ENCODE measurements around the gene S100A16.

S100A16 gene

DNA sequence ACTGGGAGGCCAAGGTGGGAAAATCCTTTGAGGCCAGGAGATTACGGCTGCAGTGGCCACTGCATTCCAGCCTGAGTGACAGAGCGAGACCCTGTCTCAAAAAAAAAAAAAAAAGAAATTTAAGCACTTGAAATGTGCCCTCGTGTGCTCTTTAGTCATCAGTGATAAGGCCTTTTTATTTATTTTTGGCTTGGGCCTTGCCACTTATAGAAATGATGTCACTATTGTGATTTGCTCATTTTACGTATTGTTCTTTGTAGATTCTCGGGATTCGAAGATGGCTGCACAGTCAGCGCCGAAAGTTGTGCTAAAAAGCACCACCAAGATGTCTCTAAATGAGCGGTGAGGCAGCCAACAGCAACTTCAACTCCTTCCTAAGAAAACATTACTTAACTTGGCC, 23.4 kb upstream of the S100A16 start:
- no peaks in the 10 kb centered on the region for H3K27me3 ChIP-seq (ENCODE audit: low read depth, low read length)
- H3K27ac ChIP-seq (ENCODE audit: low read length), result no peak overlapping the region
- peaks cover 0 to 37% of the 10 kb centered on the region in 2 donors for H3K4me1 ChIP-seq (ENCODE audit: control insufficient read depth in 1 of 2, insufficient read depth in 2 of 2, low read length in 2 of 2)
- peaks cover 39 to 53% of the 10 kb centered on the region in 2 donors for H3K36me3 ChIP-seq (ENCODE audit: control insufficient read depth in 1 of 2, insufficient read depth in 2 of 2, low read length in 2 of 2)
- no peak overlapping the region for H3K4me3 ChIP-seq (ENCODE audit: low read depth in 1 of 2, low read length in 2 of 2)
- no peaks in the 10 kb centered on the region for H3K9me3 ChIP-seq (ENCODE audit: control insufficient read depth in 1 of 2, low read length in 2 of 2)

DNA sequence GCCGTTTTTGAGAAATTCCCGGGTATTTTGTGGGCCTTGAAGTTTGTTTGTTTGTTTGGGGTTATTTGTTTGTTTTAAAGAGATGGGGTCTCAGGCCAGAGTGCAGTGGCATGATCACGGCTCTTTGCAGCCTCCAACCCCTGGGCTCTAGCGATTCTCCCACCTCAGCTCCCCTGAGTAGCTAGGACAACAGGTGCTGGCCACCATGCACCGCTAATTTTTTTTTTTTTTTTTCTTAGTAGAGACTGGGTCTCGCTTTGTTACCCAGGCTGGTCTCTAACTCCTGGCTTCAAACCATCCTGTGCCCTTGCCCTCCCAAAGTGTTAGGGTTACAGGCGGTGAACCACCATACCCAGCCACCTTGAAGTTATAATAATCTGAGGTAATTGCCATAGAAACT, 22.9 kb upstream of the S100A16 start:
- H3K27ac ChIP-seq (ENCODE audit: low read length), result no peak overlapping the region
- H3K27me3 ChIP-seq (ENCODE audit: low read depth, low read length), result no peaks in the 10 kb centered on the region
- H3K4me1 ChIP-seq (ENCODE audit: control insufficient read depth in 1 of 2, insufficient read depth in 2 of 2, low read length in 2 of 2), result peaks cover 3 to 37% of the 10 kb centered on the region in 2 donors
- H3K4me3 ChIP-seq (ENCODE audit: low read depth in 1 of 2, low read length in 2 of 2), result peak overlapping the region in 1 of 2 donors; percentile 82
- no peaks in the 10 kb centered on the region for H3K9me3 ChIP-seq (ENCODE audit: control insufficient read depth in 1 of 2, low read length in 2 of 2)
- H3K36me3 ChIP-seq (ENCODE audit: control insufficient read depth in 1 of 2, insufficient read depth in 2 of 2, low read length in 2 of 2), result peaks cover 36 to 49% of the 10 kb centered on the region in 2 donors

DNA sequence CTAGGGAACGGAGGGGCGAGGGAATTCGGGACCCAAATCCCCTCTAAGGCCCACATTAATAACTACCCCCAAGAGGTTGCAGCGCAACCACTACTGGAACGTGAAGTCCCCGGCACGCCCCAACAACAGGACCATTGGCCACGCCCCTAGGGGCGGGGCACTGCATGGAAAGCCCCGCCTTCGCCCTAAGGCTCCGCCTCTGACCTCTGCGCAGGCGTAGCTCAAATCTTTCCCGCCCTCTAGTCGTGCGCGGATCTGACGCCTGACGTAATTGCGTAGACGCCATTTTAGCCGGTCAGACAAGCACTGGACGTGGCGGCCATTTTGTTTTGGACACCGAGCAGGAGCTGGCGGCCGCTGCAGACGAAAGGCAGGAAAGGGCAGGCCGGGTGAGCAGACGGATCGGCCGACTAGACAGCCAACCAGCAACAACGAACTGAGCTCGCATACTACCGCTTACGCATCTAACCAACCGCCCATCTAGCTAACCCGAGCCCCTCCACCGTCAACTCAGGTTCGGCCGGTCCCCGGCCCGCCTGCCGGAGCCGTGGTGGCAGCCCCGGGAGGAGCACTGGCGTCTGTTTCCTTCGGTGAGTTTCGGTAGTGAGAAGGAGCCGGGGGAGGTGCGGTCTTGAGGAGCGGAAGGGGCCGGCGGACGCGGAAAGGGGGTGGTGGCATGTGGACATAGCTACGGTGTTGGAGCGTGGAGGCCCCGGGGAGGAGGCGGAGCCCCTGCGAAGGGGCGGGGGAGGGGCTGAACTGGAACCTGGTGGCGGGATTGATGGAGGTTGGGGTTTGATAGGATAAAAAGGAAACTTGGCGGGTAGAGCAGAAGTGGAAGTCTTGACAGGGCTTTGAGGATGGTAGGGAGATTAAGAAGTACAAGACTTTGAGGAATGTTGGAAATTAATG, 21.1 kb upstream of the S100A16 start, which contains the start of gene CHTOP:
CHTOP (plus strand) TSS at position 313 of the 912 bp plus-strand sequence. CDS start 2,523 bp downstream, outside the sequence.
- Histone ChIP-seq H3K27me3 (ENCODE audit: low read depth, low read length) (no peaks in the 10 kb centered on the region), H3K4me3 (ENCODE audit: low read depth in 1 of 2, low read length in 2 of 2) (peak within 1 kb of the TSS; percentile 82 to 89), H3K9me3 (ENCODE audit: control insufficient read depth in 1 of 2, low read length in 2 of 2) (no peaks in the 10 kb centered on the region), H3K4me1 (ENCODE audit: control insufficient read depth in 1 of 2, insufficient read depth in 2 of 2, low read length in 2 of 2) (peaks cover 10 to 33% of the 10 kb centered on the region in 2 donors), H3K36me3 (ENCODE audit: control insufficient read depth in 1 of 2, insufficient read depth in 2 of 2, low read length in 2 of 2) (peaks cover 24 to 30% of the 10 kb centered on the region in 2 donors), H3K27ac (ENCODE audit: low read length) (peak within 1 kb of the TSS; percentile 98)

DNA sequence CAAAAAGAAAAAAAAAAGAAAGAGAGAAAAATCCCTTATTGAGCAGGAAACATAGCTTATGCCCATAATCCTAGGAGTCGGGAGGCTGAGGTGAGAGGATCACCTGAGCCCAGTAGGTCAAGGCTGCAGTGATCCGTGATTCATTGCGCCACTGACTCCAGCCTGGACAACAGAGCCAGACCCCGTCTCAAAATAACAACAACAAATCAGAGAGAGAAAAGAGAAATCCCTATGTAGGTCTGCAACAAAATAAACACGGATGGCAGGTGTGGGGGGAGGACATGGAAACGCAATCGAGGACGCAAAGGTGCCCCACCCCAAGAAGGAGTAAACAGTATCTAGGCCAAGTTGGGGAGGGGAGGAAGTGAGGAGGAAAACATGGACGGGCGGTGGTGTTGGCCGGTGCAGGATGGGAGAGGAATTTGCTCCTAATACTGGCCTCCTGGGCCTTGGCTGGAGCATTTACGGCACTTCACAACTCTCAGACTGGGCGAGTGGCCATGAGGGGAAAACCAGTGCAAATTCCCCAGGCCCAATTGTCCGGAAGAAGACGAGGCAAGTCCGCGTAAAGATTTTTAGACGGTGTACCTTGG, 20.3 kb upstream of the S100A16 start:
- Histone ChIP-seq H3K4me3 (ENCODE audit: low read depth in 1 of 2, low read length in 2 of 2) (peak overlapping the region; percentile 82 to 89), H3K4me1 (ENCODE audit: control insufficient read depth in 1 of 2, insufficient read depth in 2 of 2, low read length in 2 of 2) (peaks cover 10 to 33% of the 10 kb centered on the region in 2 donors)

DNA sequence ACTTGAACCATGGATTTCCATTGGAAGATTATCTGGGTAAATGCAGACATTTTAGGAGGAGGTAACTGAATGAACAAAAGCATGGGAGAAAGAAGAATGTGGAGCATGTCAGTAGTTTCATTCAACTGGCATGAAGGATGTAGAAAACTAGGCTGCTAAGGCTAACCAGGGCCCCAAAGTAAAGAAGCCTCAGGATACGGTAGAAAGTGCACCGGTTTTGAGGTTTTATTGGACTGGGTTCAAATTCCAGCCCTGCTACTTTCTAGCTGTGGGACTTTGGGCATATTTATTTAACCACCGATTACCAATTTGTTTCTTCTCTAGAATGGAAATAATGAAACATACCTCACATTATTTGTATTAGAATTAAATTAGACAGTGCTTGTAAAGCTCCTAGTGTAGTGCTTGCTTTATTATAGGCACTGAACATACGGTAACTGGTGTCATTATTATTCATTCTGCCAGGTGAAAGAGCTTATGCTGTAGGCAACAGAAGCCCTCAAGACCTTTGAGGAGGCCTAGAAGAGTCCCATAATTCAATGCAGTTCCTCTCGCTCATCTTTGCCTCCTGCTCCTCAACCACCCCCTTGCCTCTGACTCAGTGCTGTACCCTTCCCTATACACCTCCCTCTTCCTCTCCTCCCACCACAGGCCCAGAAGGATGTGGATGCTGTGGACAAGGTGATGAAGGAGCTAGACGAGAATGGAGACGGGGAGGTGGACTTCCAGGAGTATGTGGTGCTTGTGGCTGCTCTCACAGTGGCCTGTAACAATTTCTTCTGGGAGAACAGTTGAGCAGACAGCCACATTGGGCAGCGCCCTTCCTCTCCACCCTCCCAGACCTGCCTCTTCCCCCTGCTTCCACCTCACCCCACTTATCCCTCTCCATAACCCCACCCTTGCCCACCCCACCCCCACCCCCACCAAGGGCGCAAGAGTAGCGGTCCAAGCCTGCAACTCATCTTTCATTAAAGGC, 18.4 kb upstream of the S100A16 start:
- H3K9me3 ChIP-seq (ENCODE audit: control insufficient read depth in 1 of 2, low read length in 2 of 2), result no peaks in the 10 kb centered on the region

More for the DNA sequence above, 20.3 kb upstream of the S100A16 start:
- Histone ChIP-seq H3K27me3 (ENCODE audit: low read depth, low read length) (no peaks in the 10 kb centered on the region), H3K27ac (ENCODE audit: low read length) (peak overlapping the region; percentile 98), H3K9me3 (ENCODE audit: control insufficient read depth in 1 of 2, low read length in 2 of 2) (no peaks in the 10 kb centered on the region), H3K36me3 (ENCODE audit: control insufficient read depth in 1 of 2, insufficient read depth in 2 of 2, low read length in 2 of 2) (peaks cover 18 to 23% of the 10 kb centered on the region in 2 donors)

DNA sequence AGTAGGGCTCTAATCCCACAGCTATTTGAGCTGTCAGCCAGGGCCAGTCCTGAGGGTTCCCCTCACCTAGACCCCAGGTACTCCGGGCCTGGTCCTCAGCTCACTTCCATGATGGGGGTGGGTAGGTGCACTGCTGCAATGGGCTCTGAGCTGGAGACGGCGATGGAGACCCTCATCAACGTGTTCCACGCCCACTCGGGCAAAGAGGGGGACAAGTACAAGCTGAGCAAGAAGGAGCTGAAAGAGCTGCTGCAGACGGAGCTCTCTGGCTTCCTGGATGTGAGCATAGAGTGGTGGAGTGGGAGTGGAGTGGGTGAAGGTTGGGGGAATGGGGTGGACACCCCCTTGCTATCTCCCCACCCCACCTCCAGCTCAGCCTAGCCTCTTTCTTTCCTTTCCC, 17.4 kb upstream of the S100A16 start:
- Histone ChIP-seq H3K36me3 (ENCODE audit: control insufficient read depth in 1 of 2, insufficient read depth in 2 of 2, low read length in 2 of 2) (peaks cover 0 to 4% of the 10 kb centered on the region in 2 donors), H3K27ac (ENCODE audit: low read length) (no peak overlapping the region), H3K4me1 (ENCODE audit: control insufficient read depth in 1 of 2, insufficient read depth in 2 of 2, low read length in 2 of 2) (peaks cover 18 to 28% of the 10 kb centered on the region in 2 donors), H3K4me3 (ENCODE audit: low read depth in 1 of 2, low read length in 2 of 2) (no peak overlapping the region), H3K27me3 (ENCODE audit: low read depth, low read length) (no peaks in the 10 kb centered on the region), H3K9me3 (ENCODE audit: control insufficient read depth in 1 of 2, low read length in 2 of 2) (no peaks in the 10 kb centered on the region)

More for the DNA sequence above, 18.4 kb upstream of the S100A16 start:
- Histone ChIP-seq H3K4me1 (ENCODE audit: control insufficient read depth in 1 of 2, insufficient read depth in 2 of 2, low read length in 2 of 2) (peaks cover 21% of the 10 kb centered on the region in 2 donors), H3K4me3 (ENCODE audit: low read depth in 1 of 2, low read length in 2 of 2) (no peak overlapping the region), H3K36me3 (ENCODE audit: control insufficient read depth in 1 of 2, insufficient read depth in 2 of 2, low read length in 2 of 2) (peaks cover 1 to 4% of the 10 kb centered on the region in 2 donors), H3K27ac (ENCODE audit: low read length) (peak overlapping the region; percentile 40), H3K27me3 (ENCODE audit: low read depth, low read length) (no peaks in the 10 kb centered on the region)

DNA sequence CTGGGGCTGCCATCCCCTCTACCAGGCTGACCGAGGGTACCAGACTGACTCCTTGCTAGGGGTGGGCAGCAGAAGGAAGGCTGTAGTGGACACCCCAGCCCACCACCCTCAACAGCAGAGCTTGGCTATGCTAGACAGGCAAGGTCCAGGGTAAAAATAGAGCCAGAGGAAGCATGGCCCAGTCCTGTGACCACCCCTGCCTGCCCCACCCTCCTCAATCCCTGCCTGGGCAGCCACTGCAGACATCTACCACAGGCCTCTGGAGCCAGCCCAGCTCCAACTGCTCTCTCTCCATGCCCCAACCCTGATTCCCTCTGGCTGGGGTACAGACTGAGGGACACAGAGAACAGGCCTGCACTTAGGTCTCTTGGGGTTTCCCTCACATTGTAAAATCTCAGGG, 17.0 kb upstream of the S100A16 start:
- H3K4me3 ChIP-seq (ENCODE audit: low read depth in 1 of 2, low read length in 2 of 2), result no peak overlapping the region

DNA sequence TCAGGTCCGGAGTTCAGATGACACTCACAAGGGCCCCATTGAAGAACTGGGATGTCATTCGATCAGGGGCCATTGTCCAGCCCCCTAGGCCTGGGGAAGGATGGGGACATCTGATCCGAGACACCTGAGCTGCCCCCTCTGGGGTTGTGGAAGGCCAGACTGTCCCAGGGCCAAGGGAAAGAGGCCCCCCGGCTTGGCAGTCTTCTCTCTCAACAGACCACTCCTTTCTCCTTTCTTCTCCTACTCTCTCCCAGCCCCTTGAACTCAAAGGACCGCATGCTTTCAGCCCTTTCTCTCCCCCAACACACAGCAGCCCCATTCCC, 16.4 kb upstream of the S100A16 start:
- no peak overlapping the region for H3K4me3 ChIP-seq (ENCODE audit: low read depth in 1 of 2, low read length in 2 of 2)
- no peaks in the 10 kb centered on the region for H3K27me3 ChIP-seq (ENCODE audit: low read depth, low read length)
- H3K9me3 ChIP-seq (ENCODE audit: control insufficient read depth in 1 of 2, low read length in 2 of 2), result no peaks in the 10 kb centered on the region
- peaks cover 22 to 29% of the 10 kb centered on the region in 2 donors for H3K4me1 ChIP-seq (ENCODE audit: control insufficient read depth in 1 of 2, insufficient read depth in 2 of 2, low read length in 2 of 2)
- H3K36me3 ChIP-seq (ENCODE audit: control insufficient read depth in 1 of 2, insufficient read depth in 2 of 2, low read length in 2 of 2), result peaks cover 0 to 4% of the 10 kb centered on the region in 2 donors
- no peak overlapping the region for H3K27ac ChIP-seq (ENCODE audit: low read length)

More for the DNA sequence above, 17.0 kb upstream of the S100A16 start:
- no peaks in the 10 kb centered on the region for H3K9me3 ChIP-seq (ENCODE audit: control insufficient read depth in 1 of 2, low read length in 2 of 2)
- peaks cover 0 to 4% of the 10 kb centered on the region in 2 donors for H3K36me3 ChIP-seq (ENCODE audit: control insufficient read depth in 1 of 2, insufficient read depth in 2 of 2, low read length in 2 of 2)
- H3K27me3 ChIP-seq (ENCODE audit: low read depth, low read length), result no peaks in the 10 kb centered on the region
- no peak overlapping the region for H3K27ac ChIP-seq (ENCODE audit: low read length)
- peaks cover 16 to 29% of the 10 kb centered on the region in 2 donors for H3K4me1 ChIP-seq (ENCODE audit: control insufficient read depth in 1 of 2, insufficient read depth in 2 of 2, low read length in 2 of 2)

DNA sequence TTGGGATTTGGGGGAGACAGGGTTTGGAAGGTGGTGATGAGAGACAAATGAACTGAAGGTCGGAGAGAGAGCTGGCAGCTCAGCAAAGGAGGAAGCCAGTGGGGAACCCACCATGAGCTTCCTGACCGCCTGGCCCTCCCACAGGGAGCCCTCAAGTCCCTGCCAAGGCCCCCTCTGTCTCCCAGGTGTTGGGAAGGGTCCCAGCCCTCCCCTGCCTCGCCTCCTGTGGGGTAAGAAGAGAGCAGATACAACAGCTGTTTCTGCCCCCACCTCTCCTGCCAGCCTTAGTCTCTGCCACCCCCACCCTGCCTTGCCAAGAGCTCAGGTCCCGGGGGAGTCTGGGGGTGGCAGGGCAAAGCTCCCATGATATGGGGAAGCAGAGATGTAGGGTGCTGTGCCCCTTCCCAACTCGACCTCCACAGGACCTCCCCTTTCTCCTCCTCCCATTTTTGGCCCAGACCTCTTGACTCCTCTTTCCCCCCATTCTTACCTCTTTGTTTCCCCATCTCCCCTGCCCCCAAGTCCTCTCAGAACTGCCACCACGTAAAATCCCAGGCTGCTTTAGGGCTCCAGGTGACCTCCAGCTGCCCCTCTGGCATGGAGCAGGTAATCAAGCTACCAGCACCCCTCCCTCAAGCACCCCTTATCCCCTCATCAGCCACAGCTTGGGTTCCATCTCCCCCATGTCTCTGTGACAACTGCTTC, 15.9 kb upstream of the S100A16 start:
- H3K27ac ChIP-seq (ENCODE audit: low read length), result no peak overlapping the region
- H3K9me3 ChIP-seq (ENCODE audit: control insufficient read depth in 1 of 2, low read length in 2 of 2), result no peaks in the 10 kb centered on the region
- peaks cover 28 to 29% of the 10 kb centered on the region in 2 donors for H3K4me1 ChIP-seq (ENCODE audit: control insufficient read depth in 1 of 2, insufficient read depth in 2 of 2, low read length in 2 of 2)
- no peaks in the 10 kb centered on the region for H3K27me3 ChIP-seq (ENCODE audit: low read depth, low read length)
- no peak overlapping the region for H3K4me3 ChIP-seq (ENCODE audit: low read depth in 1 of 2, low read length in 2 of 2)
- H3K36me3 ChIP-seq (ENCODE audit: control insufficient read depth in 1 of 2, insufficient read depth in 2 of 2, low read length in 2 of 2), result no peaks in the 10 kb centered on the region

All from muscle layer of duodenum (tissue), 2 donors.